Transverse colon (tissue), 4 donors: ENCODE measurements around the gene TUBB3. TPM values are rescaled to one million over a fixed set of nuclear protein-coding genes. Genes with fewer than 3 reads are reported as not detected.
A peak's percentile ranks its signal among the peaks of the same experiment; 100 is the strongest.

Source experiments
- DNase-seq: peaks from one replicate; pipeline ENCODE4 v3.0.0-alpha.2; 2019
- H3K27ac ChIP-seq, 4 donors: fragments of 200-600 bp; sonication (generic); 2 replicates each; pipeline ENCODE4 v1.5.1; 2016 to 2018; ENCODE audit warnings: inconsistent platforms in 4 of 4
- H3K27me3 ChIP-seq: fragments of 200-600 bp; sonication (generic); 2 replicates; pipeline ENCODE4 v1.5.1; 2017; ENCODE audit warnings: inconsistent platforms
- H3K36me3 ChIP-seq, 4 donors: fragments of 200-600 bp; sonication (generic); 2 replicates each; pipeline ENCODE4 v1.5.1; 2017 to 2019; ENCODE audit warnings: inconsistent platforms in 4 of 4
- H3K4me1 ChIP-seq, 4 donors: fragments of 200-600 bp; sonication (generic); 2 replicates each; pipeline ENCODE4 v1.5.1; 2017 to 2020; ENCODE audit warnings: inconsistent platforms in 4 of 4
- H3K4me3 ChIP-seq, 4 donors: fragments of 200-600 bp; sonication (generic); 1 replicate in 1 of 4; 2 replicates in 3 of 4; pipeline versions ENCODE4 v1.5.1 to v1.6.1; 2017 to 2019; ENCODE audit warnings: inconsistent platforms in 4 of 4
- H3K9me3 ChIP-seq, 2 donors: fragments of 200-600 bp; sonication (generic); 2 replicates each; pipeline ENCODE4 v1.5.1; 2017 to 2019; ENCODE audit warnings: inconsistent platforms in 2 of 2
- CTCF ChIP-seq, 5 experiments: fragments of 200-600 bp in 3 of 5; fragments of 450-650 bp in 2 of 5; sonication (generic) in 3 of 5; IDR thresholded peaks; 1 replicate in 2 of 5; 2 replicates in 3 of 5; pipeline ENCODE4 v1.5.1; 2016 to 2017; ENCODE audit warnings: antibody characterized with exemption in 5 of 5, inconsistent platforms in 3 of 5, mild to moderate bottlenecking in 2 of 5, moderate library complexity in 1 of 5
- EP300 ChIP-seq: sonication (generic); formaldehyde crosslinking; IDR thresholded peaks from one replicate; pipeline ENCODE4 v1.6.1; 2017; ENCODE audit warnings: antibody characterized with exemption, low read depth
- POLR2A ChIP-seq: fragments of 450-650 bp; IDR thresholded peaks from one replicate; pipeline ENCODE4 v1.6.1; 2016; ENCODE audit warnings: antibody characterized with exemption, mild to moderate bottlenecking, moderate library complexity
- POLR2AphosphoS5 ChIP-seq, 3 donors: sonication (generic); formaldehyde crosslinking; IDR thresholded peaks; one replicate each; pipeline ENCODE4 v1.6.1; 2016; ENCODE audit warnings: antibody characterized with exemption in 3 of 3
- WGBS, 2 donors: methylation state at CpG; one replicate each; pipeline ENCODE4 v1.1.5; 2018; ENCODE audit warnings: low coverage in 1 of 2; 5-methylcytosine and 5-hydroxymethylcytosine counted together
- in situ Hi-C, 4 donors: fragments of 200-750 bp; cut with MboI; loops; one replicate each; pipeline versions ENCODE4 v1.15.0 to v1.15.1; 2017; ENCODE audit warnings: low sequenced_read_pairs in 3 of 4, low pct_ligation_motif_present in 1 of 4, low pct_unique_long_range_greater_than_20kb in 1 of 4
- intact Hi-C: fragments of 100-400 bp; cut with DNase I; formaldehyde crosslinking; loops from one replicate; pipeline ENCODE4 v1.15.1; 2023; ENCODE audit warnings: low total_unique reads
- total RNA-seq, 4 donors: library from RNA; depleted of rRNA; stranded (reverse); fragments of >200 nt; gene quantifications; one replicate each; pipeline ENCODE4 v1.1.0, GENCODE V29; 2016

Gene TUBB3
- total RNA-seq, 4 donors from 2014 or later = 2.4 to 12.7 (median 4.6) TPM

- H3K27me3 ChIP-seq = peaks cover 68% of the 10 kb centered on the region
- H3K4me3 ChIP-seq = no peak overlapping the region
- WGBS, 2 donors = 77 to 86% methylated on average over 10 to 51 of the region's 52 CpGs
- in situ Hi-C loops (no loop called here), intact Hi-C loops (no loop called here)
- H3K9me3 ChIP-seq = no peaks in the 10 kb centered on the region
- TF ChIP-seq POLR2A = no peak
- no peak for TF ChIP-seq POLR2AphosphoS5 (IDR thresholded peaks at IDR 0.05)
- no peak for TF ChIP-seq EP300
- no peak for TF ChIP-seq CTCF (IDR thresholded peaks at IDR 0.05)
- no peaks in the 10 kb centered on the region for H3K36me3 ChIP-seq
- DNase-seq = no peak
- peaks cover 18 to 64% (median 49%) of the 10 kb centered on the region in 4 donors for H3K4me1 ChIP-seq
- no peak overlapping the region for H3K27ac ChIP-seq
Measured at GRCh38 chr16:89919535-89920406, 3.4 kb upstream of the TUBB3 start.

- in situ Hi-C loops (no loop called here), intact Hi-C loops (no loop called here)
- peaks cover 20 to 68% (median 54%) of the 10 kb centered on the region in 4 donors for H3K4me1 ChIP-seq
- peaks cover 78% of the 10 kb centered on the region for H3K27me3 ChIP-seq
- H3K4me3 ChIP-seq = no peak overlapping the region
- peak overlapping the region; percentile 80 to 86 (median 80) for H3K27ac ChIP-seq
- no peak for DNase-seq
- 17 to 18% methylated on average over 2 to 6 of the region's 6 CpGs for WGBS, 2 donors
- no peaks in the 10 kb centered on the region for H3K36me3 ChIP-seq
- no peak for TF ChIP-seq EP300
- TF ChIP-seq POLR2A = no peak
- TF ChIP-seq CTCF (IDR thresholded peaks at IDR 0.05) = no peak
- no peak for TF ChIP-seq POLR2AphosphoS5 (IDR thresholded peaks at IDR 0.05)
- no peaks in the 10 kb centered on the region for H3K9me3 ChIP-seq
Measured at GRCh38 chr16:89920723-89921122, 2.4 kb upstream of the TUBB3 start.

GRCh38 chr16:89921131-89921701 lies 1.9 kb upstream of the TUBB3 start:
- intact Hi-C loops = no loop called here
- no peak overlapping the region for H3K4me3 ChIP-seq
- no peaks in the 10 kb centered on the region for H3K36me3 ChIP-seq
- H3K27ac ChIP-seq = peak overlapping the region; percentile 80 to 86 (median 80)
- DNase-seq = no peak
- no peaks in the 10 kb centered on the region for H3K9me3 ChIP-seq
- in situ Hi-C loops = no loop called here
- peaks cover 83% of the 10 kb centered on the region for H3K27me3 ChIP-seq
- 34% methylated on average over 13 of the region's 14 CpGs; no CpG with 5 or more reads in 1 of the 2 donors for WGBS, 2 donors
- TF ChIP-seq EP300 = no peak
- TF ChIP-seq POLR2AphosphoS5 (IDR thresholded peaks at IDR 0.05) = no peak
- peaks cover 25 to 73% (median 59%) of the 10 kb centered on the region in 4 donors for H3K4me1 ChIP-seq

- Histone ChIP-seq H3K36me3 (no peaks in the 10 kb centered on the region), H3K4me1 (peaks cover 28 to 79% (median 64%) of the 10 kb centered on the region in 4 donors), H3K27ac (peak overlapping the region; percentile 80 to 86 (median 80)), H3K27me3 (peaks cover 90% of the 10 kb centered on the region), H3K4me3 (peak overlapping the region in 1 of 4 donors; percentile 54), H3K9me3 (no peaks in the 10 kb centered on the region)
- 2 to 5% methylated on average over 4 to 22 of the region's 22 CpGs for WGBS, 2 donors
- intact Hi-C loops (no loop called here), in situ Hi-C loops (no loop called here)
- peak; percentile 59 for DNase-seq
- TF ChIP-seq CTCF (IDR thresholded peaks at IDR 0.05) = no peak
- peak; percentile 29 to 79 (median 56) for TF ChIP-seq POLR2AphosphoS5 (IDR thresholded peaks at IDR 0.05)
- no peak for TF ChIP-seq EP300
- no peak for TF ChIP-seq POLR2A
Measured at GRCh38 chr16:89921702-89922476, 1.3 kb upstream of the TUBB3 start.
